HG02870 (cell line): ENCODE data around the gene CROCC.
"Not testable (repeated sequence)": the region's sequence is repeated elsewhere in the genome, so short reads cannot be mapped to it uniquely, and the experiment has no call there.

ENCODE experiments used
- ATAC-seq: cut with Tn5 transposase; IDR thresholded peaks from one replicate; pipeline ENCODE4 v1.9.1; 2021; ENCODE audit warnings: mild to moderate bottlenecking, moderate library complexity; ENCODE audit not compliant: unreplicated experiment

Gene CROCC

DNA sequence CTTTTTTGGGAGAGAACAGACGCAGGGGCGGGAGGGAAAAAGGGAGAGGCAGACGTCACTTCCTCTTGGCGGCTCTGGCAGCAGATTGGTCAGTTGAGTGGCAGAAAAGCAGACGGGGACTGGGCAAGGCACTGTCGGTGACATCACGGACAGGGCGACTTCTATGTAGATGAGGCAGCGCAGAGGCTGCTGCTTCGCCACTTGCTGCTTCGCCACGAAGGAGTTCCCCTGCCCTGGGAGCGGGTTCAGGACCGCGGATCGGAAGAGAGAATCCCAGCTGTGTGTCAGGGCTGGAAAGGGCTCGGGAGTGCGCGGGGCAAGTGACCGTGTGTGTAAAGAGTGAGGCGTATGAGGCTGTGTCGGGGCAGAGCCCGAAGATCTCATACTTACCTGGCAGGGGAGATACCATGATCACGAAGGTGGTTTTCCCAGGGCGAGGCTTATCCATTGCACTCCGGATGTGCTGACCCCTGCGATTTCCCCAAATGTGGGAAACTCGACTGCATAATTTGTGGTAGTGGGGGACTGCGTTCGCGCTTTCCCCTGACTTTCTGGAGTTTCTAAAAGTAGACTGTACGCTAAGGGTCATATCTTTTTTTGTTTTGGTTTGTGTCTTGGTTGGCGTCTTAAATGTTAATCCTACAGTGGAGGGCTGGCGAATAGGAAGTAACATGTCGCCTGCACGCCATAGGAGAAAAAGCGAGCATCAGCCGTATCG, 26.0 kb upstream of the CROCC start, which contains the start of gene RNU1-2:
Gene RNU1-2, plus strand, starts transcription at position 383 of the 718 bp plus-strand sequence.
- ATAC-seq, result peak; percentile 85

GRCh38 chr1:16896316-16897055, 25.2 kb upstream of the CROCC start:
- ATAC-seq, result not testable (repeated sequence)

DNA sequence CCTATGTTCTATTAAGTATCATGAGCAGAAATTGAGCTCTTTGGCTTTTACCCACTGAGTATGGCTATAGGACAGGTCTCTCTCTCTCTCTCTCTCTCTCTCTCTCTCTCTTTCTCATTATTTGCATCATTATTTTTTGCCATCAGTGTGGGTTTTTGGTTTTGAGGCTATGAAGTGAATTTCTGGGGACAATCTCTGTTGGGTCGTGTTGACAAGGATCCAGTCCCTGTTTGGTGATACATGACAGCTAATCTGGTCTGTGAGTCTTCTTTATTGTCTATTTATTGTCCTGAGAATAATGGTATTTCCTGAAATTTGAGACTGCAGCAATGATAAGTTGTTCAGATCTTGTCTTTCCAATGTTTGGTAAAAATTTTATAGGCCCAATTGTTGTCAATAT, 24.1 kb upstream of the CROCC start:
- ATAC-seq, result not testable (repeated sequence)

GRCh38 chr1:16898298-16898697, 23.4 kb upstream of the CROCC start:
- not testable (repeated sequence) for ATAC-seq

DNA sequence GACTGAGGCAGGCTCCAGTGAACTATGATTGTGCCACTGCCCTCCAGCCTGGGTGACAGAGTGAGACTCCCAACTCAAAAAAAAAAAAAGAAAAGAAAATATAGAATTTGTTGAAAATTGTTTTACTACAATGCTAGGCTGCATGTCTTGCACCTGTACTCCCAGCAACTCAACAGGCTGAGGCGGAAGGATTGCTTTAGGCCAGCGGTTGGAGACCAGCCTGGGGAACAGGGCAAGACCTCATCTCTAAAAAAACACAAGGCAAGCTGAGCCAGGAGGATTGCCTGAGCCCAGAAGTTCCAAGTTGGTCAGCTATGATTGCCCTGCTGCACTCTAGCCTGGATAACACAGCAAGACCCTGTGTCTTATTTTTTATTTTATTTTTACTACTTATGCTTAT, 22.7 kb upstream of the CROCC start:
- ATAC-seq, result not testable (repeated sequence)

DNA sequence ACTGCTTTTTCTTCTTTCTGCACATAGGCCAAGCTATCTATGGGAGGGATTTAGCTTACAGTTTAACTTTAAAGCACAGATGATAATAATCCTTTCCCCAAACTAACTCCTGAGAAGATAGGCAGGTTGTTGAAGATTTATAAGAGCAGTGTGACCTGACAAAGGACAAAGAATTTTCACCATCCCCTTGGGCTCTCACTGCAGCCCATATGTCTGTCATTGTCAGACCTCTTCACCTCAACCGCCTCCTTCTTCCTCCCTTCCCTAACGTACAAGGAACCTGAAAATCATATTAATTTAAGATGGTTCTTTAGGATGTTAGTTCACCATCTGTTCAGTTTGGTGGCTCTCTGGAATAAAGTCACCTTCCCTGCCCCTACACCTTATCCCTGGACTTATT, 21.0 kb upstream of the CROCC start:
- no peak for ATAC-seq

DNA sequence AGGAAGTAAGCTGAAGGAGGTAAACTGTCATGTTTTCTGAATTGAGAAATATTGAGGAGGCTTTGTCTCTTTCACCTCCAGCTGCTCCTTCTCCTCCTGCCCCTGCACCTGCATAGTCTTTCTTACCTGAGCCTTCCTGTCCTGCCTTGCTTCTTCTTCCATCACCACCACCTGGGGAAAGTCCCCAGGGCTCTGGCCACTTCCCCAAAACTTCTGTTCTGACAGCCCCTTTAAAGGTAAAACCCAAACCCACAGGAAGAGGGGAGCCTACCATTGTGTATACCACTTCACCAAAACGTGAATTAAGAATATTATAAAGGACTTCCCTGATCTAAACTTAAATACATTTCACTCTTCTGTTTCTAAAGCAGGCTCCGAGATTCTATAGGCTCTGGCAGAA, 20.4 kb upstream of the CROCC start:
- not testable (repeated sequence) for ATAC-seq

DNA sequence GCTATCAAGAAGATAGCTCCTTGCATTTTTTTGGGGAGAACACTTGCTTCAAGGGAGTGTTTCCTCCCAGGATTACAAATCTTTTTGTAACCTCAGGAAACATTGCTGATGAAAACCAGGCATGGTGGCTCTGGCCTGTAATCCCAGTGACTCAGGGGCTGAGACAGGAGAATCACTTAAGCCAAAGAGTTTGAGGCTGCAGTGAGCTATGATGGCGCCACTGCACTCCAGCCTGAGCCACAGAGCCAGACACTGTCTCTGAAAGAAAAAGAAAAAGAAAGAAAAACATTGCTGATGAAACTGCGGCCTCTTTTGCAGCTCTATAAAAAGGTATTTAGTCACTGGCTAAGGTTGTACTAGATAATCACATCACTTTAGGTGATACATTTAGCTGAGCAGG, 18.7 kb upstream of the CROCC start:
- ATAC-seq, result no peak

DNA sequence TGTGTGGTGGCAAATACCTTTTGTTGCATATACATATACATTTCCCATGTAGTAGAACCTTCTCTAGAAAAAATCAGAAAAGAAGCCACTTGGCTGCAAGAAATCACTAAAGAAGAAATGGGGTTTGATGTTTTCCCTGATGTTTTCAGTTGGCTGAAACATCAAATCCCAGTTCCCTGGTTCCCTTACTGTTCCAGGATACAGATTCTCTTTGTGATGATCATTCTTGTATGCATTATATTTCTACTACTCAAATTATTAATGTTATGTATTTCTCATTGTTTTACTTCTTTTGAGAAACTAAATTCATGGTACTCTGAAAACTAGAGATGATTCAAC, 18.3 kb upstream of the CROCC start:
- ATAC-seq, result no peak

GRCh38 chr1:16904560-16905109, 17.1 kb upstream of the CROCC start:
- ATAC-seq, result peak; percentile 81

- peak; percentile 64 for ATAC-seq
Measured at GRCh38 chr1:16905110-16905867, 16.4 kb upstream of the CROCC start.

GRCh38 chr1:16905868-16906702, 15.6 kb upstream of the CROCC start:
- no peak for ATAC-seq

DNA sequence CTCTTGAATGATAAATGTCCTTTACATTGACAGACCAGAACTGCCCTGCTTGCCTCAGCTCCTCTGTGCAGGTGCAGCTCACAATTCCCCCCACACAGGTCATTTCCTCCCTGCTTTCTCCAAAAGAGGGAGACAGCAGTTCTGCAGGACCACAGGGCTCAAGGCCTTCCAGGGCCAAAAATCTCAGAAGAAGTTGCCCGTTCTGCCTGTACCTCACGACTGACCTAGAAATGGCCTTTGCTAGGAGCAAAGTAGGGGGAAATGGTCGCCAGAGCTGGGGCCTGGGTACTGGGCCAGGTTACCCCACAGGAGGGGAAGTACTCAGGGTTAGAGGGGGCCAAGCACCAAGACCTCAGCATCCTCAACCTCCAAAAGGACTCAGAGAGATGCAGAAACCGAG, 14.9 kb upstream of the CROCC start:
- ATAC-seq, result no peak

DNA sequence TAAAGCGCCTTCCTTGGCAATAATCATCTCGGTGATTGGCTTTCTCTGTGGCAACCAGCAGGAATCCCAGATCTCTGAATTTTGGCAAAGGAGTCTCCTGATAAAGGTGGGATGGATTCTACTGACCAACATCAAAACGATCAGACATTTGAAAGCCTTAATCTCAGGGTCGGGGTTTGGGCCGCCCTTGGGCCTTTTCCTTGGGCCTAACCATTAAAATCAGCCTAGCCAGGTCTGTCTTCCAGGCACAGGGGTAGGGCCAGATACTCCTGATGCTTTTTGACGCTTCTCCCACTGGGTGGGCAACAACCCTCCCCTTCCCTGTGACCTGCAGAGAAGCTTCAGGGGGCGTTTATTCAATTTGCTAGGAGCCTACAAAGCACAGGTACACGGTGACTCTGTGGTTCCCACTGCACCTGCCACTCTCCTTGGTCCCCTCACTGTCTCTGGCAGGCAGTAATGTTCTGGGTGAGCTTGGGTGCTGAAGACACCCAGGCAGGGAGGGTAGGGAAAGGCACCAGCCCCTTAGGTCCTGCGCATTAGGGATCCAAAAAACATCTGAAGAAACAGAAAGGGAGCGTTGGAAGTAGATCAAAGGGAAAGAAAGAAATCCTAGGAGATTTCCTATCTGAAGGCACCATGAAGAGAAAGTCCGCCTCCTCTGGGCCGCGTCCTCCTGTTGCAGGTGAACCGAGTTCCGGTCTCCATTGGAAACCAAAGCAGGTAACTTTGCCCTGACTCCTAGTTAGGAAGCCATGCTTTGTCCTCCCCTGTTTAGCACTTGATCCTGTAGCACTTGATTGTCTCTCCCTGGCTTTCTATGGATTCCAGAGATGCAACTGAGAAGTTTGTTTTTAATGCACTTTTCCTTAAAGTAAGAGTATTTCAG, 13.6 kb upstream of the CROCC start:
- no peak for ATAC-seq

DNA sequence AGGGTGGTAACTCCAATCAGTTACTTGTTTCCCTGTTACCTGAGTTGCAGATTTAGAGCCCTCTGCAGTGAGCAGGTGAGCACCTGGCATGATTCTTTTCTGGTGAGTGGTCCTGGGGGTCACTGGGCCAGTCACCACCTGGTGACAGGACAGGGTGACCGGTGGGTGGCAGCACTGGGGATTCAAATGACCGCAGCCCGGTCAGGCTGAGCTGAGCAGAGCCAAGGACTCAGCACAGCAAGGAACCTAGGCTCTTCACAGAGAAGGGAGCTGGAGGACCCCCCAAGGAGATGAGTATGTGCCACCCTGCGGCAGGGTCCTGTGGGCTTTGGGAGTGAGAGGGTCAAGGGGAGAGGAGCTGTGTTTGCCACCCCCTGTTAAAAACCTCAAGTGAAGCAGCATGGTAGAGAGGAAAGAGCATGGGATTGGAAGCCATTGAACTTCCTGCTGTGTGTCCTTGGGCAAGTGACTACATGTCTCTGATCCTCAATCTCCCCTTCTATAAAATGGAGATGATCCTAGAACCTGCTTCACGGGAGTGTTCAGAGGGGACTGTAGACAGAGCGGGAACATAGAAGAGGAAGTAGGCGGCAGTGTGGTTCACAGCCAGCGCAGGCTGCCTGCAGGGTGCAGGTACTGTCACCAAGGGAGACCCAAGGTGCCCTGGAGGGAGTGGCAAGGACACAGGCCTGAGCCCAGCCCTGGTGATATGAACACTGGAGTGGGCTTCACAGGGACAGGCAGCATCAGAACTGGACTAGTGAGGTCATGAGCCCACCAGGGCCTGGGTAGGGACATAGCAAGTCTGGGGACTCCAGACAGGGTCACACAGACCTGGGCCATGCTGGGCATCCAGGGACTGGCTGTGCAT, 9.6 kb upstream of the CROCC start:
- ATAC-seq, result not testable (repeated sequence)

GRCh38 chr1:16912742-16913141, 9.0 kb upstream of the CROCC start:
- ATAC-seq, result not testable (repeated sequence)

- no peak for ATAC-seq
Measured at GRCh38 chr1:16913181-16913832, 8.4 kb upstream of the CROCC start.
